Tibial nerve (tissue), 4 donors: Measurements from ENCODE around the gene REPS1.

Experiments
- EP300 ChIP-seq, 2 donors: sonication (generic); formaldehyde crosslinking; IDR thresholded peaks; one replicate each; pipeline ENCODE4 v1.6.1; 2017; ENCODE audit warnings: antibody characterized with exemption in 2 of 2, mild to moderate bottlenecking in 1 of 2
- POLR2A ChIP-seq, 2 donors: fragments of 450-650 bp; IDR thresholded peaks; one replicate each; pipeline ENCODE4 v1.6.1; 2017; ENCODE audit warnings: antibody characterized with exemption in 2 of 2, mild to moderate bottlenecking in 2 of 2, moderate library complexity in 2 of 2
- TF ChIP-seq, protein P1 (sequence below), 5 experiments: fragments of 200-600 bp in 3 of 5; fragments of 450-650 bp in 2 of 5; sonication (generic) in 3 of 5; IDR thresholded peaks; one replicate each; pipeline ENCODE4 v1.5.1; 2016 to 2019; ENCODE audit warnings: antibody characterized with exemption in 5 of 5, mild to moderate bottlenecking in 3 of 5, moderate library complexity in 2 of 5

DNA sequence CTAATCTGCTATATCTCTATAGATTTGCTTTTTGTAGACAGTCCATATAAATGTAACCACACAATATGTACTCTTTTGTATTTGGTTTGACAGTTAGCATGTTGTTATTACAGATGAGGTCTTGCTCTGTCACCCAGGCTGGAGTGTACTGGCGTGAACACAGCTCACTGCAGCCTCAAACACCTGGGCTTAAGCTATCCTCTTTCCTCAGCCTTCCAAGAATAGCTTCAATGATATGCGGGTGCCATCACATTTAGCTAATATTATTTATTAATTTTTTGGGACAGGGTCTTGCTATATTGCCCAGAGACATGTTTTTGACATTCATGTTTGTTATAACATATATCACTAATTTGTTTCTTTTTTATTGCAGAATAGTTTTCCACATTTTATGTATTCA, 10.8 kb downstream of the REPS1 start:
- no peak for TF ChIP-seq EP300 (IDR thresholded peaks at IDR 0.05)
- TF ChIP-seq, protein P1, sequence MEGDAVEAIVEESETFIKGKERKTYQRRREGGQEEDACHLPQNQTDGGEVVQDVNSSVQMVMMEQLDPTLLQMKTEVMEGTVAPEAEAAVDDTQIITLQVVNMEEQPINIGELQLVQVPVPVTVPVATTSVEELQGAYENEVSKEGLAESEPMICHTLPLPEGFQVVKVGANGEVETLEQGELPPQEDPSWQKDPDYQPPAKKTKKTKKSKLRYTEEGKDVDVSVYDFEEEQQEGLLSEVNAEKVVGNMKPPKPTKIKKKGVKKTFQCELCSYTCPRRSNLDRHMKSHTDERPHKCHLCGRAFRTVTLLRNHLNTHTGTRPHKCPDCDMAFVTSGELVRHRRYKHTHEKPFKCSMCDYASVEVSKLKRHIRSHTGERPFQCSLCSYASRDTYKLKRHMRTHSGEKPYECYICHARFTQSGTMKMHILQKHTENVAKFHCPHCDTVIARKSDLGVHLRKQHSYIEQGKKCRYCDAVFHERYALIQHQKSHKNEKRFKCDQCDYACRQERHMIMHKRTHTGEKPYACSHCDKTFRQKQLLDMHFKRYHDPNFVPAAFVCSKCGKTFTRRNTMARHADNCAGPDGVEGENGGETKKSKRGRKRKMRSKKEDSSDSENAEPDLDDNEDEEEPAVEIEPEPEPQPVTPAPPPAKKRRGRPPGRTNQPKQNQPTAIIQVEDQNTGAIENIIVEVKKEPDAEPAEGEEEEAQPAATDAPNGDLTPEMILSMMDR (IDR thresholded peaks at IDR 0.05) = no peak
- TF ChIP-seq POLR2A (IDR thresholded peaks at IDR 0.05) = no peak
